Glutamatergic neuron (in vitro differentiated cells): ENCODE results near the gene OR2C1. TPM values are rescaled to one million over a fixed set of nuclear protein-coding genes. Genes with fewer than 3 reads are reported as not detected.
A peak's percentile ranks its signal among the peaks of the same experiment; 100 is the strongest.

Experiments
- DNase-seq: peaks from one replicate; pipeline ENCODE4 v3.0.0; 2022
- H3K27ac Mint-ChIP-seq: one replicate; pipeline ENCODE4 v1.8.0; 2020; ENCODE audit warnings: mild to moderate bottlenecking, mixed read lengths, inconsistent platforms; ENCODE audit not compliant: unreplicated experiment
- H3K27me3 Mint-ChIP-seq: one replicate; pipeline ENCODE4 v1.8.0; 2020; ENCODE audit warnings: mild to moderate bottlenecking, moderate library complexity, mixed read lengths, inconsistent platforms; ENCODE audit not compliant: unreplicated experiment
- H3K36me3 Mint-ChIP-seq: one replicate; pipeline ENCODE4 v1.8.0; 2020; ENCODE audit warnings: mild to moderate bottlenecking, mixed read lengths, inconsistent platforms; ENCODE audit not compliant: unreplicated experiment
- H3K4me1 Mint-ChIP-seq: one replicate; pipeline ENCODE4 v1.8.0; 2020; ENCODE audit warnings: mild to moderate bottlenecking, low read depth, mixed read lengths, inconsistent platforms; ENCODE audit not compliant: unreplicated experiment
- H3K4me3 Mint-ChIP-seq: one replicate; pipeline ENCODE4 v1.8.0; 2020; ENCODE audit warnings: mild to moderate bottlenecking, mixed read lengths, inconsistent platforms; ENCODE audit not compliant: unreplicated experiment
- H3K9me3 Mint-ChIP-seq: one replicate; pipeline ENCODE4 v1.8.0; 2020; ENCODE audit warnings: mild to moderate bottlenecking, moderate library complexity, mixed read lengths, inconsistent platforms; ENCODE audit not compliant: unreplicated experiment
- CTCF ChIP-seq: fragments of 200-600 bp; sonication (generic); IDR thresholded peaks from one replicate; pipeline ENCODE4 v1.5.0; 2021; ENCODE audit not compliant: partially characterized antibody, unreplicated experiment
- total RNA-seq: library from RNA; stranded (reverse); fragmentation: NEBNext Ultra II Directional; extraction: Animal tissue kit (Norgen Biotek cat#: 25700); gene quantifications from one replicate; pipeline ENCODE4 v1.2.1, GENCODE V29; 2021; ENCODE audit not compliant: unreplicated experiment

The OR2C1 gene
- total RNA-seq, 1 donor from 2014 or later, result not detected

GRCh38 chr16:3383045-3383448 is 27.4 kb downstream of the OR2C1 start:
- Mint-ChIP-seq H3K27me3 (peaks cover 6% of the 10 kb centered on the region), H3K4me1 (no peaks in the 10 kb centered on the region), H3K27ac (no peak overlapping the region), H3K9me3 (peaks cover 39% of the 10 kb centered on the region), H3K36me3 (peaks cover 77% of the 10 kb centered on the region), H3K4me3 (no peak overlapping the region)
- no peak for DNase-seq
- no peak for TF ChIP-seq CTCF

- H3K27me3 Mint-ChIP-seq, result peaks cover 6% of the 10 kb centered on the region
- TF ChIP-seq CTCF, result no peak
- peaks cover 53% of the 10 kb centered on the region for H3K36me3 Mint-ChIP-seq
- no peak overlapping the region for H3K27ac Mint-ChIP-seq
- no peak overlapping the region for H3K4me3 Mint-ChIP-seq
- no peak for DNase-seq
- no peaks in the 10 kb centered on the region for H3K4me1 Mint-ChIP-seq
- H3K9me3 Mint-ChIP-seq, result peaks cover 22% of the 10 kb centered on the region
These were observed 32.6 kb downstream of the OR2C1 start for GRCh38 chr16:3388325-3388724.

GRCh38 chr16:3389663-3390338 is 34.1 kb downstream of the OR2C1 start:
- no peak for TF ChIP-seq CTCF
- Mint-ChIP-seq H3K4me3 (no peak overlapping the region), H3K9me3 (peaks cover 10% of the 10 kb centered on the region), H3K27ac (no peak overlapping the region), H3K4me1 (no peaks in the 10 kb centered on the region), H3K27me3 (peaks cover 5% of the 10 kb centered on the region), H3K36me3 (peaks cover 45% of the 10 kb centered on the region)
- DNase-seq, result no peak

- H3K27me3 Mint-ChIP-seq, result peaks cover 4% of the 10 kb centered on the region
- H3K27ac Mint-ChIP-seq, result peak overlapping the region; percentile 75
- H3K4me3 Mint-ChIP-seq, result peak overlapping the region; percentile 98
- H3K36me3 Mint-ChIP-seq, result peaks cover 39% of the 10 kb centered on the region
- TF ChIP-seq CTCF, result no peak
- peaks cover 5% of the 10 kb centered on the region for H3K9me3 Mint-ChIP-seq
- H3K4me1 Mint-ChIP-seq, result peaks cover 10% of the 10 kb centered on the region
- no peak for DNase-seq
These were observed 44.7 kb downstream of the OR2C1 start for GRCh38 chr16:3400446-3400778.

GRCh38 chr16:3400779-3401688 is 45.3 kb downstream of the OR2C1 start, which contains the start of the genes ZNF174 and ZSCAN32:
ZNF174 (plus strand) TSS chr16:3401215; CDS start chr16:3402005, 790 bp downstream.
ZSCAN32 (minus strand) TSS chr16:3401004; CDS start chr16:3397557, 3,447 bp downstream.
- H3K27me3 Mint-ChIP-seq, result peaks cover 4% of the 10 kb centered on the region
- peaks cover 44% of the 10 kb centered on the region for H3K36me3 Mint-ChIP-seq
- peak within 1 kb of the TSS; percentile 89 for H3K27ac Mint-ChIP-seq
- TF ChIP-seq CTCF, result no peak
- H3K9me3 Mint-ChIP-seq, result peaks cover 6% of the 10 kb centered on the region
- H3K4me1 Mint-ChIP-seq, result peaks cover 10% of the 10 kb centered on the region
- peak; percentile 98 for DNase-seq
- peak within 1 kb of the TSS; percentile 98 for H3K4me3 Mint-ChIP-seq
